SK-N-SH (cell line): ENCODE results near the gene IRAK4.

ENCODE experiments used
- EP300 ChIP-seq, 2 experiments: IDR thresholded peaks; 2 replicates each; pipeline versions ENCODE4 v1.4.0 to v1.6.1; 2012; ENCODE audit warnings: borderline replicate concordance in 1 of 2, low read depth in 1 of 2, low read length in 1 of 2
- RCOR1 ChIP-seq: fragments of 150-350 bp; IDR thresholded peaks from 2 replicates; pipeline ENCODE4 v1.6.1; 2017; ENCODE audit warnings: antibody characterized with exemption, low read length
- TF ChIP-seq, protein P1 (sequence below): fragments of 200-600 bp; sonication (generic); IDR thresholded peaks from 2 replicates; pipeline ENCODE4 v1.6.1; 2017; ENCODE audit warnings: antibody characterized with exemption, mild to moderate bottlenecking, moderate library complexity

GRCh38 chr12:43733687-43734086 lies 25.1 kb upstream of the IRAK4 start:
- TF ChIP-seq RCOR1 (no peak), EP300 (IDR thresholded peaks at IDR 0.05; ENCODE audit: borderline replicate concordance in 1 of 2, low read depth in 1 of 2, low read length in 1 of 2) (no peak)
- TF ChIP-seq, protein P1, sequence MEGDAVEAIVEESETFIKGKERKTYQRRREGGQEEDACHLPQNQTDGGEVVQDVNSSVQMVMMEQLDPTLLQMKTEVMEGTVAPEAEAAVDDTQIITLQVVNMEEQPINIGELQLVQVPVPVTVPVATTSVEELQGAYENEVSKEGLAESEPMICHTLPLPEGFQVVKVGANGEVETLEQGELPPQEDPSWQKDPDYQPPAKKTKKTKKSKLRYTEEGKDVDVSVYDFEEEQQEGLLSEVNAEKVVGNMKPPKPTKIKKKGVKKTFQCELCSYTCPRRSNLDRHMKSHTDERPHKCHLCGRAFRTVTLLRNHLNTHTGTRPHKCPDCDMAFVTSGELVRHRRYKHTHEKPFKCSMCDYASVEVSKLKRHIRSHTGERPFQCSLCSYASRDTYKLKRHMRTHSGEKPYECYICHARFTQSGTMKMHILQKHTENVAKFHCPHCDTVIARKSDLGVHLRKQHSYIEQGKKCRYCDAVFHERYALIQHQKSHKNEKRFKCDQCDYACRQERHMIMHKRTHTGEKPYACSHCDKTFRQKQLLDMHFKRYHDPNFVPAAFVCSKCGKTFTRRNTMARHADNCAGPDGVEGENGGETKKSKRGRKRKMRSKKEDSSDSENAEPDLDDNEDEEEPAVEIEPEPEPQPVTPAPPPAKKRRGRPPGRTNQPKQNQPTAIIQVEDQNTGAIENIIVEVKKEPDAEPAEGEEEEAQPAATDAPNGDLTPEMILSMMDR: peak; percentile 20; the same call in 1 of the 2 replicates
